ENCODE results near the gene RASGRF1.

GRCh38 chr15:79053894-79054293 is 36.7 kb downstream of the RASGRF1 start:
- TF ChIP-seq EZH2phosphoT487 (IDR thresholded peaks at IDR 0.05; ENCODE audit: borderline replicate concordance, low read depth, low read length) (no peak), CTCF (conservative IDR thresholded peaks at IDR 0.05; ENCODE audit: low read length) (no peak)

All from OCI-LY7 (cell line).